ENCODE measurements around the gene CFAP99.

- TF ChIP-seq CTCF (conservative IDR thresholded peaks at IDR 0.05; ENCODE audit: low read length) (no peak), EZH2phosphoT487 (IDR thresholded peaks at IDR 0.05; ENCODE audit: borderline replicate concordance) (no peak)
Measured at GRCh38 chr4:2480649-2481048, 61.9 kb downstream of the CFAP99 start.
